HepG2 (cell line): ENCODE measurements around the gene SLC10A2. TPM values are rescaled to one million over a fixed set of nuclear protein-coding genes. Genes with fewer than 3 reads are reported as not detected.

Source experiments
- ATAC-seq: fragments of 200-7000 bp; cut with Tn5 transposase; 3 replicates; pipeline ENCODE4 v1.9.1; 2020; ENCODE audit warnings: mild to moderate bottlenecking, moderate library complexity
- BruUV-seq: library from RNA; stranded (reverse); fragments of 400-500 nt; replicated peaks from 2 replicates; lab custom pipeline; 2021; lab: Mats Ljungman, UMichigan
- CTCF ChIA-PET: fragments of 300-600 bp; formaldehyde crosslinking; extraction: SDS; loops from one replicate; lab custom pipeline; 2021; ENCODE audit warnings: low total read pairs, inconsistent platforms, low intra/inter-chr PET ratio; lab: Yijun Ruan, JAX
- POLR2A ChIA-PET: fragments of 350-600 bp; sonication (Branson Sonifier 250); formaldehyde crosslinking; loops from one replicate; lab custom pipeline; 2020; ENCODE audit warnings: antibody characterized with exemption, inconsistent platforms; lab: Yijun Ruan, JAX
- DNase-seq: peaks from one replicate; pipeline ENCODE4 v3.0.0-alpha.2; 2015; ENCODE audit warnings: low spot score
- FAIRE-seq: peaks from 3 replicates; lab custom pipeline; 2011; peaks lifted over from hg19 to GRCh38; lab: Jason Lieb, UNC
- H2AFZ ChIP-seq: one replicate; pipeline ENCODE4 v1.6.1; 2011; ENCODE audit warnings: low read length, inconsistent platforms
- H3K27ac ChIP-seq: fragments of 300-600 bp; 3 replicates; pipeline ENCODE4 v1.8.0; 2011; ENCODE audit warnings: mixed run types, mild to moderate bottlenecking, mixed read lengths, low read length, inconsistent platforms; ENCODE audit not compliant: insufficient read depth; ENCODE audit errors: extremely low read length
- H3K27me3 ChIP-seq, 2 experiments: fragments of 200-600 bp in 1 of 2; 2 replicates in 1 of 2; 3 replicates in 1 of 2; pipeline versions ENCODE4 v1.6.0 to v1.8.0; 2011; ENCODE audit warnings: low read length in 2 of 2, mild to moderate bottlenecking in 2 of 2, moderate library complexity in 2 of 2, inconsistent platforms in 1 of 2; ENCODE audit not compliant: insufficient read depth in 2 of 2, control insufficient read depth in 1 of 2
- H3K36me3 ChIP-seq, 2 experiments: fragments of 200-600 bp in 1 of 2; replicated peaks in 1 of 2; 2 replicates in 1 of 2; 3 replicates in 1 of 2; pipeline versions ENCODE4 v1.5.1 to v1.8.0; 2011; ENCODE audit warnings: low read length in 2 of 2, inconsistent platforms in 1 of 2; ENCODE audit not compliant: insufficient read depth in 2 of 2, control insufficient read depth in 1 of 2
- H3K4me1 ChIP-seq: 2 replicates; pipeline ENCODE4 v1.5.1; 2012; ENCODE audit warnings: low read length, inconsistent platforms; ENCODE audit not compliant: insufficient read depth
- H3K4me2 ChIP-seq: 2 replicates; pipeline ENCODE4 v1.6.0; 2011; ENCODE audit warnings: low read depth, low read length, inconsistent platforms
- H3K4me3 ChIP-seq, 3 experiments: fragments of 200-600 bp in 1 of 3; sonication (generic), shearing (Covaris generic) in 1 of 3; replicated peaks in 1 of 3; 2 replicates each; pipeline ENCODE4 v1.5.1; 2011 to 2016; ENCODE audit warnings: low read length in 3 of 3, inconsistent platforms in 2 of 3, low read depth in 2 of 3, mild to moderate bottlenecking in 2 of 3, control low read depth in 1 of 3, mixed read lengths in 1 of 3; ENCODE audit not compliant: insufficient read depth in 1 of 3
- H3K79me2 ChIP-seq: one replicate; pipeline ENCODE4 v1.6.1; 2011; ENCODE audit warnings: low read length, inconsistent platforms; ENCODE audit not compliant: insufficient read depth
- H3K9ac ChIP-seq: 2 replicates; pipeline ENCODE4 v1.6.0; 2011; ENCODE audit warnings: mild to moderate bottlenecking, low read depth, low read length, inconsistent platforms; ENCODE audit not compliant: insufficient read depth
- H3K9me3 ChIP-seq: 2 replicates; pipeline ENCODE4 v1.5.1; 2012; ENCODE audit warnings: mild to moderate bottlenecking, low read length
- H4K20me1 ChIP-seq: 2 replicates; pipeline ENCODE4 v1.6.0; 2011; ENCODE audit warnings: inconsistent platforms, mild to moderate bottlenecking, low read length, moderate library complexity; ENCODE audit not compliant: insufficient read depth
- BHLHE40 ChIP-seq: IDR thresholded peaks from 2 replicates; pipeline ENCODE4 v1.6.1; 2011; ENCODE audit warnings: low read length, improper control_type of control experiment
- GABPA ChIP-seq, 2 experiments: IDR thresholded peaks; 2 replicates each; pipeline ENCODE4 v1.6.1; 2011 to 2016; ENCODE audit warnings: low read depth in 2 of 2, low read length in 1 of 2, missing biosample characterization in 1 of 2, missing genetic modification characterization in 1 of 2
- GPN1 ChIP-seq: sonication (generic); formaldehyde crosslinking; IDR thresholded peaks from 2 replicates; pipeline ENCODE4 v1.5.1; 2020; ENCODE audit warnings: missing genetic modification reagents, borderline replicate concordance
- HOXA7 ChIP-seq: sonication (generic); formaldehyde crosslinking; IDR thresholded peaks from 2 replicates; pipeline ENCODE4 v1.8.1; 2022; ENCODE audit warnings: mild to moderate bottlenecking, missing genetic modification reagents, moderate library complexity
- KDM1A ChIP-seq: IDR thresholded peaks from 2 replicates; pipeline ENCODE4 v1.6.1; 2016; ENCODE audit warnings: missing compliant biosample characterization
- KLF13 ChIP-seq: sonication (generic); formaldehyde crosslinking; IDR thresholded peaks from 2 replicates; pipeline ENCODE4 v1.4.0; 2020; ENCODE audit warnings: mild to moderate bottlenecking, missing genetic modification reagents
- NR1H2 ChIP-seq: sonication (generic); formaldehyde crosslinking; IDR thresholded peaks from 2 replicates; pipeline ENCODE4 v1.8.1; 2022; ENCODE audit warnings: low read depth, missing genetic modification reagents, borderline replicate concordance
- RBM39 ChIP-seq: fragments of 200-400 bp; formaldehyde crosslinking; IDR thresholded peaks from one replicate; pipeline ENCODE4 v1.6.1; 2018; ENCODE audit warnings: antibody characterized with exemption, mild to moderate bottlenecking, low read depth, low read length; ENCODE audit not compliant: poor library complexity, severe bottlenecking
- RNF2 ChIP-seq: fragments of 450-650 bp; conservative IDR thresholded peaks from 2 replicates; pipeline ENCODE4 v1.6.1; 2016; ENCODE audit warnings: low read depth
- XBP1 ChIP-seq: sonication (generic); formaldehyde crosslinking; IDR thresholded peaks from 2 replicates; pipeline ENCODE4 v1.5.0; 2020; ENCODE audit warnings: missing genetic modification reagents
- ZNF749 ChIP-seq: sonication (generic); formaldehyde crosslinking; IDR thresholded peaks from 2 replicates; pipeline ENCODE4 v1.8.0; 2022; ENCODE audit warnings: mild to moderate bottlenecking, missing genetic modification reagents, moderate library complexity, borderline replicate concordance
- WGBS: methylation state at CpG from one replicate; pipeline ENCODE4 v1.1.6; 2017; ENCODE audit warnings: low lambda C conversion rate; 5-methylcytosine and 5-hydroxymethylcytosine counted together
- in situ Hi-C: cut with HindIII; loops from 2 replicates; pipeline ENCODE4 v1.10.0; 2017; ENCODE audit warnings: low pct_unique_long_range_greater_than_20kb; ENCODE audit not compliant: extremely low pct_ligation_motif_present
- intact Hi-C: fragments of 100-400 bp; cut with micrococcal nuclease; formaldehyde crosslinking; loops from one replicate; pipeline ENCODE4 v1.10.0; 2022; ENCODE audit not compliant: unreplicated experiment
- polyA plus RNA-seq, 8 experiments: library from polyadenylated mRNA; depleted of rRNA in 3 of 8; stranded (reverse) in 7 of 8; unstranded in 1 of 8; fragments of >200 nt; fragmentation: Illumina TruSeq in 4 of 8; extraction: Trizol in 4 of 8; gene quantifications; 2 replicates each; pipeline versions ENCODE4 v1.2.1 to v1.2.3, GENCODE V29; 2011 to 2016; ENCODE audit warnings: low read depth in 4 of 8, missing spikeins in 1 of 8, mixed read lengths in 1 of 8; ENCODE audit not compliant: insufficient read depth in 1 of 8
- total RNA-seq, 5 experiments: library from RNA; depleted of rRNA; stranded (reverse); fragments of >200 nt; fragmentation: Illumina TruSeq; extraction: Trizol; gene quantifications; 2 replicates each; pipeline ENCODE4 v1.2.3, GENCODE V29; 2016; ENCODE audit warnings: low read depth in 1 of 5
- TF ChIP-seq, protein P1 (sequence below): sonication (generic); formaldehyde crosslinking; conservative IDR thresholded peaks from 2 replicates; pipeline ENCODE4 v1.4.0; 2020; ENCODE audit warnings: missing genetic modification reagents
- TF ChIP-seq, protein P2 (sequence below): sonication (generic); formaldehyde crosslinking; IDR thresholded peaks from 2 replicates; pipeline ENCODE4 v1.5.0; 2020; ENCODE audit warnings: mild to moderate bottlenecking, missing genetic modification reagents, moderate library complexity

SLC10A2 gene
- total and polyA plus RNA-seq, 2 of the 13 experiments (the other 11 are each of a cell fraction or from before 2014, with no cell fraction given), result not detected

DNA sequence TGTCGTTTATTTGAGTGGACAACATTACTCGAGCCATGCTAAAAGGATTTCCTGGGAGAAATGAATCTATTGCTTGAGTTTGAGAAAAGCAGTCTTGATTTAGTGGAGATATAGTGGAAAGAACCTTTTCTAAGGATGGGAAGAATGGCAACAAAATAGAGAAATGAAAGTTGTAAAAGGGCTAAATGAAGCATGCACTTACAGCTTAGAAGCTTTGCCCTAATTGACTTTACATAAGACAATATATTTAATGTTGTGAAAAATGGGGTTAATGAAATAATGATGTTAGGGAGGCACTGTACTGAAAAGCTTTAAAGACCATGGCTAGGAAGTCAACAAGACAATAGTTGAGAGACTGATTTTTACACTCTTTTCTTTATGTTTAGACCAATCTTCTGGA lies 35.4 kb downstream of the SLC10A2 start:
- no peak for DNase-seq
- TF ChIP-seq BHLHE40, result no peak
- TF ChIP-seq KDM1A, result no peak
- no peak for TF ChIP-seq NR1H2 (CRISPR knock-in tag)
- TF ChIP-seq GPN1, result no peak
- TF ChIP-seq, protein P1, sequence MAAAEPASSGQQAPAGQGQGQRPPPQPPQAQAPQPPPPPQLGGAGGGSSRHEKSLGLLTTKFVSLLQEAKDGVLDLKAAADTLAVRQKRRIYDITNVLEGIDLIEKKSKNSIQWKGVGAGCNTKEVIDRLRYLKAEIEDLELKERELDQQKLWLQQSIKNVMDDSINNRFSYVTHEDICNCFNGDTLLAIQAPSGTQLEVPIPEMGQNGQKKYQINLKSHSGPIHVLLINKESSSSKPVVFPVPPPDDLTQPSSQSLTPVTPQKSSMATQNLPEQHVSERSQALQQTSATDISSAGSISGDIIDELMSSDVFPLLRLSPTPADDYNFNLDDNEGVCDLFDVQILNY (CRISPR knock-in tag), result no peak
- TF ChIP-seq, all 625 proteins: peak for 0
- WGBS, result 0% methylated on average over 2 of the region's 2 CpGs
- H3K79me2 ChIP-seq, result no peaks in the 10 kb centered on the region
- H3K36me3 ChIP-seq, result no peaks in the 10 kb centered on the region
- no peak overlapping the region for H3K4me2 ChIP-seq
- H3K9ac ChIP-seq, result no peak overlapping the region
- no peaks in the 10 kb centered on the region for H4K20me1 ChIP-seq
- FAIRE-seq, result no peak
- no TSS peak for BruUV-seq
- no peak overlapping the region for H3K27ac ChIP-seq
- ChIA-PET CTCF (no interaction called here), POLR2A (no interaction called here)
- H3K9me3 ChIP-seq, result peaks cover 11% of the 10 kb centered on the region; the same call in 1 of the 2 replicates
- in situ Hi-C loops, result no loop called here
- H3K4me1 ChIP-seq, result no peaks in the 10 kb centered on the region
- no peak overlapping the region for H2AFZ ChIP-seq
- intact Hi-C loops, result no loop called here
- H3K4me3 ChIP-seq, result no peak overlapping the region
- no peaks in the 10 kb centered on the region for H3K27me3 ChIP-seq
- ATAC-seq, result no peak

DNA sequence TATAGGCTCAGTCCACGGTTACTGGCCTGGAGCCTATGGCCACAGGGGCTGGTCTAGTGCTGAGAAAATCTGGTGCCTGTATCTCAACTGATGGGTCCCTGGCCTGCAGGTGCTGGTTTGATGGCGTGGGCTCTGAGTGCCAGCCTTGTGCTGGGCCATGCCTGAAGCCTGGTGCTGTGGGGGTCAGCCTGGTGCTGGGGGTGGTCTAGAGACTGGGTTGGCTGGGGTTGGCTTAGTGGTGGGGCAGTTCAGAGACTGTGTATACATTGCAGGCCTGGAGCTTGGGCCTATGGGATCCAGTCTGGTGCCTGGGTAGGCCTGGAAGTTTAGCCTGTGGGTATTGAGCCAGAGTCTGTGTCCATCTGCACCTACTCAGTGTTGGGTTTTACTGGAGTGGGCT lies 36.4 kb downstream of the SLC10A2 start:
- in situ Hi-C loops (no loop called here), intact Hi-C loops (no loop called here)
- Histone ChIP-seq H3K4me2 (no peak overlapping the region), H3K27me3 (no peaks in the 10 kb centered on the region), H3K4me3 (no peak overlapping the region), H3K36me3 (no peaks in the 10 kb centered on the region), H4K20me1 (no peaks in the 10 kb centered on the region), H3K4me1 (no peaks in the 10 kb centered on the region), H3K79me2 (no peaks in the 10 kb centered on the region), H3K27ac (no peak overlapping the region), H3K9ac (no peak overlapping the region), H3K9me3 (peaks cover 21% of the 10 kb centered on the region; the same call in 1 of the 2 replicates), H2AFZ (no peak overlapping the region)
- FAIRE-seq (no peak), ATAC-seq (no peak), DNase-seq (no peak)
- no CpG with 5 or more reads among the region's 2 CpGs for WGBS
- TF ChIP-seq HOXA7 (CRISPR knock-in tag) (no peak), GABPA (IDR thresholded peaks at IDR 0.05; ENCODE audit: low read depth, low read length) (no peak), GABPA (CRISPR knock-in tag; IDR thresholded peaks at IDR 0.05; ENCODE audit: low read depth) (no peak), RBM39 (no peak), XBP1 (CRISPR knock-in tag) (no peak), ZNF749 (CRISPR knock-in tag) (no peak), RNF2 (no peak), KLF13 (no peak), GPN1 (no peak)
- TF ChIP-seq, protein P2, sequence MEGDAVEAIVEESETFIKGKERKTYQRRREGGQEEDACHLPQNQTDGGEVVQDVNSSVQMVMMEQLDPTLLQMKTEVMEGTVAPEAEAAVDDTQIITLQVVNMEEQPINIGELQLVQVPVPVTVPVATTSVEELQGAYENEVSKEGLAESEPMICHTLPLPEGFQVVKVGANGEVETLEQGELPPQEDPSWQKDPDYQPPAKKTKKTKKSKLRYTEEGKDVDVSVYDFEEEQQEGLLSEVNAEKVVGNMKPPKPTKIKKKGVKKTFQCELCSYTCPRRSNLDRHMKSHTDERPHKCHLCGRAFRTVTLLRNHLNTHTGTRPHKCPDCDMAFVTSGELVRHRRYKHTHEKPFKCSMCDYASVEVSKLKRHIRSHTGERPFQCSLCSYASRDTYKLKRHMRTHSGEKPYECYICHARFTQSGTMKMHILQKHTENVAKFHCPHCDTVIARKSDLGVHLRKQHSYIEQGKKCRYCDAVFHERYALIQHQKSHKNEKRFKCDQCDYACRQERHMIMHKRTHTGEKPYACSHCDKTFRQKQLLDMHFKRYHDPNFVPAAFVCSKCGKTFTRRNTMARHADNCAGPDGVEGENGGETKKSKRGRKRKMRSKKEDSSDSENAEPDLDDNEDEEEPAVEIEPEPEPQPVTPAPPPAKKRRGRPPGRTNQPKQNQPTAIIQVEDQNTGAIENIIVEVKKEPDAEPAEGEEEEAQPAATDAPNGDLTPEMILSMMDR, result no peak
- POLR2A ChIA-PET, result no interaction called here
- no TSS peak for BruUV-seq
- CTCF ChIA-PET, result no interaction called here
